ENCODE results near the gene ACOT12. TPM values are rescaled to one million over a fixed set of nuclear protein-coding genes. Genes with fewer than 3 reads are reported as not detected.

Gene ACOT12
- polyA plus RNA-seq, 3 donors, result not detected

DNA sequence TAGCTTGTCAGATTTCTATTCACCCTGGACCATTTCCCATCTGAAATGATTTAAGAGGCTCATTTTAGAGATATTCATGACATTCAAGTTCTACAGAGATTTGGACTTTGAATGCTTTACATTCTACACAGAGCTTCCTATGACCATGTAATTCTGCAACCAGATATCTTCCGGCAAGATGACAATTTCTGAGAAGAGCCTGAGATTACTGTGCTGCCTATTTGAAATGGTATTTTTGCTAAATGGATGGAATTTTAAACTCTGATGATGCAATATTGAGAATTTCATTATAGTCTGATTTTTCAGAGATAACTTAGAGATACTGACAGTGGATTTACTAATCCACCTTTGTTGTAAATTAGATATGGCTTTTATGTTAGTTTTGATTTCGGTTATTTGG lies 16.0 kb upstream of the ACOT12 start:
- no peak for DNase-seq
- H2AFZ ChIP-seq (ENCODE audit: insufficient read depth, low read depth, low read length, poor library complexity, severe bottlenecking), result no peak overlapping the region
- WGBS (ENCODE audit: insufficient coverage), result 100% methylated on average over 1 of the region's 2 CpGs
- H3K27me3 ChIP-seq (ENCODE audit: control insufficient read depth in 2 of 2, insufficient read depth in 2 of 2, low read length in 2 of 2), result no peaks in the 10 kb centered on the region
- no peaks in the 10 kb centered on the region for H3K27me3 Mint-ChIP-seq (ENCODE audit: low read depth in 3 of 3)
- TF ChIP-seq, protein P1, sequence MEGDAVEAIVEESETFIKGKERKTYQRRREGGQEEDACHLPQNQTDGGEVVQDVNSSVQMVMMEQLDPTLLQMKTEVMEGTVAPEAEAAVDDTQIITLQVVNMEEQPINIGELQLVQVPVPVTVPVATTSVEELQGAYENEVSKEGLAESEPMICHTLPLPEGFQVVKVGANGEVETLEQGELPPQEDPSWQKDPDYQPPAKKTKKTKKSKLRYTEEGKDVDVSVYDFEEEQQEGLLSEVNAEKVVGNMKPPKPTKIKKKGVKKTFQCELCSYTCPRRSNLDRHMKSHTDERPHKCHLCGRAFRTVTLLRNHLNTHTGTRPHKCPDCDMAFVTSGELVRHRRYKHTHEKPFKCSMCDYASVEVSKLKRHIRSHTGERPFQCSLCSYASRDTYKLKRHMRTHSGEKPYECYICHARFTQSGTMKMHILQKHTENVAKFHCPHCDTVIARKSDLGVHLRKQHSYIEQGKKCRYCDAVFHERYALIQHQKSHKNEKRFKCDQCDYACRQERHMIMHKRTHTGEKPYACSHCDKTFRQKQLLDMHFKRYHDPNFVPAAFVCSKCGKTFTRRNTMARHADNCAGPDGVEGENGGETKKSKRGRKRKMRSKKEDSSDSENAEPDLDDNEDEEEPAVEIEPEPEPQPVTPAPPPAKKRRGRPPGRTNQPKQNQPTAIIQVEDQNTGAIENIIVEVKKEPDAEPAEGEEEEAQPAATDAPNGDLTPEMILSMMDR (IDR thresholded peaks at IDR 0.05), result no peak
- H3K4me1 ChIP-seq (ENCODE audit: control insufficient read depth in 1 of 2, insufficient read depth in 2 of 2, low read length in 2 of 2), result no peaks in the 10 kb centered on the region
- intact Hi-C loops (cut with micrococcal nuclease), result no loop called here
- H3K4me3 ChIP-seq (replicated peaks in 1 of 3; ENCODE audit: low read depth in 2 of 3, low read length in 3 of 3), result no peak overlapping the region
- no peaks in the 10 kb centered on the region for H3K79me2 ChIP-seq (ENCODE audit: insufficient read depth, low read length)
- peaks cover 0 to 2% (median 0%) of the 10 kb centered on the region in 7 donors for H3K9me3 Mint-ChIP-seq
- no peak overlapping the region for H3K27ac Mint-ChIP-seq
- H4K20me1 ChIP-seq (ENCODE audit: insufficient read depth, low read length), result no peaks in the 10 kb centered on the region
- H3K36me3 ChIP-seq (replicated peaks in 1 of 2; ENCODE audit: control insufficient read depth in 1 of 2, insufficient read depth in 2 of 2, low read length in 2 of 2), result no peaks in the 10 kb centered on the region
- H3K4me1 Mint-ChIP-seq, result no peaks in the 10 kb centered on the region
- no peak overlapping the region for H3K9ac ChIP-seq (ENCODE audit: insufficient read depth, low read length, poor library complexity, severe bottlenecking)
- H3K27ac ChIP-seq (ENCODE audit: low read depth in 1 of 2, low read length in 2 of 2), result no peak overlapping the region
- no peaks in the 10 kb centered on the region for H3K9me3 ChIP-seq (replicated peaks in 1 of 2; ENCODE audit: control insufficient read depth in 1 of 2, insufficient read depth in 1 of 2, low read length in 2 of 2)
- no peak overlapping the region for H3K4me2 ChIP-seq (replicated peaks; ENCODE audit: extremely low read depth, low read length, poor library complexity, severe bottlenecking)
- H3K36me3 Mint-ChIP-seq, result no peaks in the 10 kb centered on the region
- no peak overlapping the region for H3K4me3 Mint-ChIP-seq

DNA sequence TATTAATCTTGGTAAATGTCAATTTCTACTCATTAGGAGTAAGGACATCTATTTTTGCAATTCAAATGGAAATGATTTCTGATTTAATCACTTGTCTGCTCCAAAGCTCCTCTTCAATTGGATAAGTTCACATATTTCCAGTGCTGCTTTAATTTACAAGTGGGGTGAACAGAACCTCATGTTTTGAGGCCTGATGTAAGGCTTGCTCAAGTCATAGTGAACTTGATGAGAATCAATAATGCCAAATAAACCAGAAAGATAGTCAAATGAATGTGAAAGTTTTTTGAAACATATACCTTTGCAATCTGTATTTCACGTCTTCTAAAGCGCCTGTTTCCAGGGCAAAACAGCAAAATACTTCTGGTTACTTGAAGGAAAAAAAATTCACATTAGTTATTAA lies 15.4 kb upstream of the ACOT12 start:
- Mint-ChIP-seq H3K9me3 (peaks cover 0 to 2% (median 0%) of the 10 kb centered on the region in 7 donors), H3K27ac (no peak overlapping the region), H3K27me3 (ENCODE audit: low read depth in 3 of 3) (no peaks in the 10 kb centered on the region), H3K4me3 (no peak overlapping the region), H3K36me3 (no peaks in the 10 kb centered on the region), H3K4me1 (no peaks in the 10 kb centered on the region)
- no peak for DNase-seq
- Histone ChIP-seq H3K79me2 (ENCODE audit: insufficient read depth, low read length) (no peaks in the 10 kb centered on the region), H3K4me2 (replicated peaks; ENCODE audit: extremely low read depth, low read length, poor library complexity, severe bottlenecking) (no peak overlapping the region), H3K27me3 (ENCODE audit: control insufficient read depth in 2 of 2, insufficient read depth in 2 of 2, low read length in 2 of 2) (no peaks in the 10 kb centered on the region), H3K9me3 (replicated peaks in 1 of 2; ENCODE audit: control insufficient read depth in 1 of 2, insufficient read depth in 1 of 2, low read length in 2 of 2) (no peaks in the 10 kb centered on the region), H3K9ac (ENCODE audit: insufficient read depth, low read length, poor library complexity, severe bottlenecking) (no peak overlapping the region), H3K36me3 (replicated peaks in 1 of 2; ENCODE audit: control insufficient read depth in 1 of 2, insufficient read depth in 2 of 2, low read length in 2 of 2) (no peaks in the 10 kb centered on the region), H3K4me1 (ENCODE audit: control insufficient read depth in 1 of 2, insufficient read depth in 2 of 2, low read length in 2 of 2) (no peaks in the 10 kb centered on the region), H3K27ac (ENCODE audit: low read depth in 1 of 2, low read length in 2 of 2) (no peak overlapping the region), H3K4me3 (replicated peaks in 1 of 3; ENCODE audit: low read depth in 2 of 3, low read length in 3 of 3) (no peak overlapping the region), H4K20me1 (ENCODE audit: insufficient read depth, low read length) (no peaks in the 10 kb centered on the region), H2AFZ (ENCODE audit: insufficient read depth, low read depth, low read length, poor library complexity, severe bottlenecking) (no peak overlapping the region)
- TF ChIP-seq, protein P1 (IDR thresholded peaks at IDR 0.05), result no peak
- WGBS (ENCODE audit: insufficient coverage), result no CpG with 5 or more reads among the region's 2 CpGs
- intact Hi-C loops (cut with micrococcal nuclease), result no loop called here
